Loucy (cell line): ENCODE results near the gene SLX9.

Source experiments
- H2AFZ ChIP-seq: fragments of 200-600 bp; sonication (generic); 2 replicates; pipeline ENCODE4 v1.6.0; 2016; ENCODE audit warnings: antibody characterized with exemption, mild to moderate bottlenecking, low read length, moderate library complexity
- H3F3A ChIP-seq: fragments of 200-600 bp; 2 replicates; pipeline ENCODE4 v1.6.0; 2016; ENCODE audit warnings: antibody characterized with exemption, low read depth, mild to moderate bottlenecking
- H3K27me3 ChIP-seq: fragments of 200-600 bp; sonication (generic); 2 replicates; pipeline ENCODE4 v1.6.1; 2014; ENCODE audit warnings: low read length, mild to moderate bottlenecking; ENCODE audit not compliant: insufficient read depth, poor library complexity, severe bottlenecking
- H3K36me3 ChIP-seq: fragments of 200-600 bp; sonication (generic); 2 replicates; pipeline ENCODE4 v1.6.1; 2016; ENCODE audit warnings: low read length; ENCODE audit not compliant: insufficient read depth
- H3K4me1 ChIP-seq: fragments of 200-600 bp; sonication (generic); 2 replicates; pipeline ENCODE4 v1.5.1; 2014; ENCODE audit warnings: low read length, mild to moderate bottlenecking; ENCODE audit not compliant: insufficient read depth, poor library complexity, severe bottlenecking
- H3K4me2 ChIP-seq: fragments of 200-600 bp; sonication (generic); 2 replicates; pipeline ENCODE4 v1.6.0; 2014; ENCODE audit warnings: antibody characterized with exemption, low read length, low read depth, mild to moderate bottlenecking; ENCODE audit not compliant: poor library complexity, severe bottlenecking
- H3K4me3 ChIP-seq: fragments of 200-600 bp; sonication (generic); 2 replicates; pipeline ENCODE4 v1.5.1; 2014; ENCODE audit warnings: low read length, mild to moderate bottlenecking, mixed read lengths; ENCODE audit not compliant: poor library complexity, severe bottlenecking
- H3K79me2 ChIP-seq: fragments of 200-600 bp; sonication (generic); 2 replicates; pipeline ENCODE4 v1.6.1; 2014; ENCODE audit warnings: low read length; ENCODE audit not compliant: insufficient read depth
- H3K9ac ChIP-seq: fragments of 200-600 bp; sonication (generic); 2 replicates; pipeline ENCODE4 v1.6.0; 2014; ENCODE audit warnings: mild to moderate bottlenecking, low read depth, low read length, moderate library complexity; ENCODE audit not compliant: poor library complexity, severe bottlenecking
- H3K9me2 ChIP-seq: fragments of 200-600 bp; sonication (generic); replicated peaks from 2 replicates; pipeline ENCODE4 v1.6.1; 2016; ENCODE audit warnings: low read depth, low read length, mixed read lengths
- H3K9me3 ChIP-seq: fragments of 200-600 bp; sonication (generic); 2 replicates; pipeline ENCODE4 v1.6.1; 2014; ENCODE audit warnings: mild to moderate bottlenecking, antibody characterized with exemption, low read length, low read depth; ENCODE audit not compliant: insufficient read depth
- H4K20me1 ChIP-seq: fragments of 200-600 bp; sonication (generic); 2 replicates; pipeline ENCODE4 v1.6.0; 2014; ENCODE audit warnings: antibody characterized with exemption, low read length, mild to moderate bottlenecking; ENCODE audit not compliant: insufficient read depth, poor library complexity, severe bottlenecking
- EZH2phosphoT487 ChIP-seq: fragments of 200-600 bp; IDR thresholded peaks from 2 replicates; pipeline ENCODE4 v1.6.1; 2018; ENCODE audit warnings: antibody characterized with exemption, mild to moderate bottlenecking, moderate library complexity, borderline replicate concordance
- TF ChIP-seq, protein P1 (sequence below): fragments of 200-600 bp; sonication (generic); conservative IDR thresholded peaks from 2 replicates; pipeline ENCODE4 v1.5.1; 2014; ENCODE audit warnings: mild to moderate bottlenecking, antibody characterized with exemption, low read length

Gene SLX9

GRCh38 chr21:44895859-44896258 is 44.0 kb upstream of the SLX9 start:
- H3K36me3 ChIP-seq = peaks cover 31% of the 10 kb centered on the region; the same call in 1 of the 2 replicates
- H3K9me2 ChIP-seq = no peaks in the 10 kb centered on the region
- no peak overlapping the region for H3K4me3 ChIP-seq
- no peaks in the 10 kb centered on the region for H3F3A ChIP-seq
- no peaks in the 10 kb centered on the region for H3K9me3 ChIP-seq
- H3K4me1 ChIP-seq = no peaks in the 10 kb centered on the region
- no peaks in the 10 kb centered on the region for H4K20me1 ChIP-seq
- no peaks in the 10 kb centered on the region for H3K27me3 ChIP-seq
- no peak overlapping the region for H3K4me2 ChIP-seq
- H3K9ac ChIP-seq = no peak overlapping the region
- no peaks in the 10 kb centered on the region for H3K79me2 ChIP-seq
- TF ChIP-seq, protein P1, sequence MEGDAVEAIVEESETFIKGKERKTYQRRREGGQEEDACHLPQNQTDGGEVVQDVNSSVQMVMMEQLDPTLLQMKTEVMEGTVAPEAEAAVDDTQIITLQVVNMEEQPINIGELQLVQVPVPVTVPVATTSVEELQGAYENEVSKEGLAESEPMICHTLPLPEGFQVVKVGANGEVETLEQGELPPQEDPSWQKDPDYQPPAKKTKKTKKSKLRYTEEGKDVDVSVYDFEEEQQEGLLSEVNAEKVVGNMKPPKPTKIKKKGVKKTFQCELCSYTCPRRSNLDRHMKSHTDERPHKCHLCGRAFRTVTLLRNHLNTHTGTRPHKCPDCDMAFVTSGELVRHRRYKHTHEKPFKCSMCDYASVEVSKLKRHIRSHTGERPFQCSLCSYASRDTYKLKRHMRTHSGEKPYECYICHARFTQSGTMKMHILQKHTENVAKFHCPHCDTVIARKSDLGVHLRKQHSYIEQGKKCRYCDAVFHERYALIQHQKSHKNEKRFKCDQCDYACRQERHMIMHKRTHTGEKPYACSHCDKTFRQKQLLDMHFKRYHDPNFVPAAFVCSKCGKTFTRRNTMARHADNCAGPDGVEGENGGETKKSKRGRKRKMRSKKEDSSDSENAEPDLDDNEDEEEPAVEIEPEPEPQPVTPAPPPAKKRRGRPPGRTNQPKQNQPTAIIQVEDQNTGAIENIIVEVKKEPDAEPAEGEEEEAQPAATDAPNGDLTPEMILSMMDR = no peak
- no peak for TF ChIP-seq EZH2phosphoT487
- H2AFZ ChIP-seq = no peak overlapping the region

- H3K36me3 ChIP-seq = peaks cover 39% of the 10 kb centered on the region; the same call in 1 of the 2 replicates
- no peaks in the 10 kb centered on the region for H3K79me2 ChIP-seq
- H2AFZ ChIP-seq = no peak overlapping the region
- no peaks in the 10 kb centered on the region for H3F3A ChIP-seq
- no peaks in the 10 kb centered on the region for H3K9me3 ChIP-seq
- no peak overlapping the region for H3K4me2 ChIP-seq
- no peak overlapping the region for H3K9ac ChIP-seq
- no peak overlapping the region for H3K4me3 ChIP-seq
- no peaks in the 10 kb centered on the region for H3K27me3 ChIP-seq
- H3K4me1 ChIP-seq = no peaks in the 10 kb centered on the region
- no peaks in the 10 kb centered on the region for H4K20me1 ChIP-seq
- H3K9me2 ChIP-seq = no peaks in the 10 kb centered on the region
- TF ChIP-seq, protein P1 = no peak
These were observed 43.1 kb upstream of the SLX9 start for GRCh38 chr21:44896561-44897286.

DNA sequence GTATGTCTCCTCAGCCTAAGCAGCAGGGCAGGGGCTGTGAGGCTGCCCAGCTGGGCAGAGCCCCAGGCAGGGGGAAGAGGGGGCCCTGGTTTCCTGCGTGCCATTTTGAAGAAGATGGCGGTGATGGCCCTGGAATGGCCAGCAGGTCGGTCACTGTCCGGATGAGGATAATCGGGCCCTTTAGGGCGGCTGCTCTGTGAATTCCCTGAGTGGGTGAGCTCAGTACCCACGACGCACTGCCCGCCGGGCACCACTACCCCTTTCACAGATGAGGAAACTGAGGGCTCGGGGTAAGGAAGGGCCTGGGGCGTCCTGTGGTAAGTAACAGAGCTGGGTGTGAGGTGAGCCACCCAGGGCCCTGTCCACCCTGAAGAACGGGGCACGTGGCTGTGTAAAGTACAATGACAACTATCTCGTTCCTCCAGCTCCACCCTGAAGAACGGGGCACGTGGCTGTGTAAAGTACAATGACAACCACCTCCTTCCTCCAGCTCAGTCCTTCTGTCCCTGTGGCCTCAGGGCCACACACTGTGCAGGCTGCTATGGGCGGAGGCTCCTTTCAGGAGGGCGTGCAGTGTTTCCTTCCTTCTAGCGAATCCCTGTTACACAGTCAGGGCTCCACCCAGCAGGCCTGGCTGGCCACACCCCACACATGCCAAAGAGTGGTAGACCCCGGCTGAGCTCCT is 42.4 kb upstream of the SLX9 start:
- Histone ChIP-seq H4K20me1 (no peaks in the 10 kb centered on the region), H3K4me3 (no peak overlapping the region), H3K9me3 (no peaks in the 10 kb centered on the region), H3K9ac (no peak overlapping the region), H3K79me2 (no peaks in the 10 kb centered on the region), H3F3A (no peaks in the 10 kb centered on the region), H3K4me2 (no peak overlapping the region), H2AFZ (no peak overlapping the region), H3K27me3 (no peaks in the 10 kb centered on the region), H3K36me3 (peaks cover 47% of the 10 kb centered on the region; the same call in 1 of the 2 replicates), H3K4me1 (no peaks in the 10 kb centered on the region), H3K9me2 (no peaks in the 10 kb centered on the region)
- TF ChIP-seq EZH2phosphoT487 = no peak
- TF ChIP-seq, protein P1 = no peak
